IMR-90 (cell line): ENCODE results near the gene AGXT. TPM values are rescaled to one million over a fixed set of nuclear protein-coding genes. Genes with fewer than 3 reads are reported as not detected.
A peak's percentile ranks its signal among the peaks of the same experiment; 100 is the strongest.

Experiments
- ATAC-seq: fragments of 200-7000 bp; cut with Tn5 transposase; 2 replicates; pipeline ENCODE4 v1.9.1; 2020; ENCODE audit warnings: low read depth, mild to moderate bottlenecking, moderate library complexity
- BruUV-seq: library from RNA; stranded (reverse); fragments of 400-500 nt; replicated peaks from 2 replicates; lab custom pipeline; 2021; lab: Mats Ljungman, UMichigan
- CTCF ChIA-PET: fragments of 300-600 bp; formaldehyde crosslinking; extraction: SDS; loops from one replicate; lab custom pipeline; 2021; ENCODE audit warnings: antibody characterized with exemption; lab: Yijun Ruan, JAX
- POLR2A ChIA-PET: fragments of 300-600 bp; sonication (Branson Sonifier 250); formaldehyde crosslinking; loops from one replicate; lab custom pipeline; 2022; ENCODE audit warnings: antibody characterized with exemption; ENCODE audit not compliant: unreplicated experiment; lab: Charles Lee
- DNase-seq: peaks from one replicate; pipeline ENCODE4 v3.0.0; 2013
- H2AFZ ChIP-seq: replicated peaks from 2 replicates; pipeline ENCODE3; 2013; ENCODE audit warnings: low read length, mild to moderate bottlenecking; ENCODE audit not compliant: poor library complexity
- H2AK5ac ChIP-seq: 2 replicates; pipeline ENCODE4 v1.6.1; 2013; ENCODE audit warnings: low read depth, low read length, inconsistent platforms
- H2AK9ac ChIP-seq: replicated peaks from 2 replicates; pipeline ENCODE3; 2013; ENCODE audit warnings: mild to moderate bottlenecking, low read depth, low read length, moderate library complexity; ENCODE audit not compliant: poor library complexity
- H2BK120ac ChIP-seq: 2 replicates; pipeline ENCODE4 v1.6.1; 2013; ENCODE audit warnings: low read depth, low read length, inconsistent platforms
- H2BK15ac ChIP-seq: 3 replicates; pipeline ENCODE4 v1.6.1; 2013; ENCODE audit warnings: low read depth, low read length, inconsistent platforms
- H2BK20ac ChIP-seq: 2 replicates; pipeline ENCODE4 v1.6.1; 2013; ENCODE audit warnings: low read depth, mild to moderate bottlenecking, inconsistent platforms, low read length, moderate library complexity
- H2BK5ac ChIP-seq: 2 replicates; pipeline ENCODE4 v1.6.1; 2013; ENCODE audit warnings: mild to moderate bottlenecking, low read depth, low read length, inconsistent platforms; ENCODE audit not compliant: poor library complexity, severe bottlenecking
- H3K14ac ChIP-seq: replicated peaks from 2 replicates; pipeline ENCODE4 v1.6.1; 2013; ENCODE audit warnings: low read depth, low read length, inconsistent platforms
- H3K18ac ChIP-seq: 2 replicates; pipeline ENCODE4 v1.6.1; 2013; ENCODE audit warnings: low read depth, low read length, control low read depth
- H3K23ac ChIP-seq: 2 replicates; pipeline ENCODE4 v1.6.1; 2013; ENCODE audit warnings: low read depth, low read length, inconsistent platforms
- H3K27ac ChIP-seq: 2 replicates; pipeline ENCODE4 v1.5.1; 2013; ENCODE audit warnings: mild to moderate bottlenecking, control low read depth, low read length; ENCODE audit not compliant: insufficient read depth
- H3K27me3 ChIP-seq: 2 replicates; pipeline ENCODE4 v1.6.1; 2013; ENCODE audit warnings: low read length; ENCODE audit not compliant: control insufficient read depth, insufficient read depth
- H3K36me3 ChIP-seq: 2 replicates; pipeline ENCODE4 v1.6.1; 2013; ENCODE audit warnings: low read length, mixed read lengths; ENCODE audit not compliant: control insufficient read depth, insufficient read depth
- H3K4ac ChIP-seq: 2 replicates; pipeline ENCODE4 v1.6.1; 2013; ENCODE audit warnings: low read depth, low read length, inconsistent platforms
- H3K4me1 ChIP-seq: 2 replicates; pipeline ENCODE4 v1.6.1; 2013; ENCODE audit warnings: low read length, mixed read lengths; ENCODE audit not compliant: control insufficient read depth, insufficient read depth
- H3K4me2 ChIP-seq: 2 replicates; pipeline ENCODE4 v1.6.1; 2013; ENCODE audit warnings: low read depth, mild to moderate bottlenecking, control low read depth, low read length, moderate library complexity
- H3K4me3 ChIP-seq: 2 replicates; pipeline ENCODE4 v1.5.1; 2013; ENCODE audit warnings: low read depth, mild to moderate bottlenecking, control low read depth, low read length, moderate library complexity; ENCODE audit not compliant: insufficient read depth
- H3K56ac ChIP-seq: 2 replicates; pipeline ENCODE4 v1.6.1; 2013; ENCODE audit warnings: low read length, inconsistent platforms; ENCODE audit not compliant: insufficient read depth; ENCODE audit errors: extremely low read depth
- H3K79me1 ChIP-seq, 2 experiments: 2 replicates each; pipeline ENCODE4 v1.6.1; 2013; ENCODE audit warnings: low read length in 2 of 2, inconsistent platforms in 1 of 2, low read depth in 1 of 2
- H3K9ac ChIP-seq: 2 replicates; pipeline ENCODE4 v1.6.1; 2013; ENCODE audit warnings: low read depth, low read length, control low read depth
- H3K9me1 ChIP-seq: 2 replicates; pipeline ENCODE4 v1.6.1; 2013; ENCODE audit warnings: low read length, inconsistent platforms; ENCODE audit not compliant: insufficient read depth
- H3K9me3 ChIP-seq: 2 replicates; pipeline ENCODE4 v1.6.1; 2013; ENCODE audit warnings: low read length; ENCODE audit not compliant: control insufficient read depth, insufficient read depth
- H4K20me1 ChIP-seq: 2 replicates; pipeline ENCODE4 v1.6.1; 2013; ENCODE audit warnings: low read length, inconsistent platforms; ENCODE audit not compliant: insufficient read depth
- H4K5ac ChIP-seq: 2 replicates; pipeline ENCODE4 v1.6.1; 2013; ENCODE audit warnings: mild to moderate bottlenecking, low read depth, low read length, control low read depth
- H4K8ac ChIP-seq, 2 experiments: 2 replicates each; pipeline ENCODE4 v1.6.1; 2013; ENCODE audit warnings: low read depth in 2 of 2, low read length in 2 of 2, control low read depth in 1 of 2, inconsistent platforms in 1 of 2
- H4K91ac ChIP-seq: 2 replicates; pipeline ENCODE4 v1.6.1; 2013; ENCODE audit warnings: low read depth, low read length, inconsistent platforms; ENCODE audit not compliant: insufficient read depth
- BHLHE40 ChIP-seq: fragments of 150-350 bp; IDR thresholded peaks from 2 replicates; pipeline ENCODE4 v1.6.1; 2016; ENCODE audit warnings: mild to moderate bottlenecking, low read depth, low read length
- CHD1 ChIP-seq: IDR thresholded peaks from 2 replicates; pipeline ENCODE4 v1.6.1; 2012; ENCODE audit warnings: low read depth, low read length, improper control_type of control experiment
- CTCF ChIP-seq: conservative IDR thresholded peaks from 2 replicates; pipeline ENCODE4 v1.5.1; 2012; ENCODE audit warnings: mild to moderate bottlenecking, low read depth, low read length, improper control_type of control experiment
- ELK1 ChIP-seq: fragments of 150-350 bp; IDR thresholded peaks from 2 replicates; pipeline ENCODE4 v1.6.1; 2016; ENCODE audit warnings: low read depth, mild to moderate bottlenecking, low read length, moderate library complexity, borderline replicate concordance
- MAZ ChIP-seq: IDR thresholded peaks from 2 replicates; pipeline ENCODE4 v1.6.1; 2012; ENCODE audit warnings: low read depth, mild to moderate bottlenecking, low read length, improper control_type of control experiment, moderate library complexity, borderline replicate concordance
- NFE2L2 ChIP-seq: fragments of 150-350 bp; IDR thresholded peaks from 2 replicates; pipeline ENCODE4 v1.6.1; 2016; ENCODE audit warnings: low read depth, mild to moderate bottlenecking, low read length
- RFX5 ChIP-seq: IDR thresholded peaks from 2 replicates; pipeline ENCODE4 v1.8.0; 2012; ENCODE audit warnings: low read depth, mild to moderate bottlenecking, low read length, moderate library complexity
- SMC3 ChIP-seq: fragments of 150-350 bp; IDR thresholded peaks from 2 replicates; pipeline ENCODE4 v1.6.1; 2016; ENCODE audit warnings: low read depth, mild to moderate bottlenecking, antibody characterized with exemption, low read length, moderate library complexity
- USF2 ChIP-seq: fragments of 150-350 bp; IDR thresholded peaks from 2 replicates; pipeline ENCODE4 v1.6.1; 2017; ENCODE audit warnings: mild to moderate bottlenecking, antibody characterized with exemption, low read length, low read depth
- WGBS, 2 experiments: methylation state at CpG; one replicate each; pipeline versions ENCODE4 v1.1.5 to v1.1.7; 2013; ENCODE audit warnings: missing lambda C conversion rate in 2 of 2; ENCODE audit not compliant: insufficient read length in 1 of 2; ENCODE audit errors: extremely low coverage in 2 of 2; 5-methylcytosine and 5-hydroxymethylcytosine counted together
- dilution Hi-C: fragments of 300-500 bp; cut with HindIII; formaldehyde crosslinking; loops from one replicate; pipeline ENCODE4 v1.14.3; 2018; ENCODE audit warnings: low sequenced_read_pairs; ENCODE audit not compliant: unreplicated experiment
- in situ Hi-C: fragments of 300-500 bp; cut with MboI; formaldehyde crosslinking; loops from 3 replicates; pipeline ENCODE4 v1.14.3; 2019; ENCODE audit warnings: low sequenced_read_pairs, inconsistent platforms, mixed read lengths
- intact Hi-C: fragments of 100-400 bp; cut with micrococcal nuclease; formaldehyde crosslinking; loops from 2 replicates; pipeline ENCODE4 v1.10.0; 2022
- polyA plus RNA-seq, 3 experiments: library from polyadenylated mRNA; depleted of rRNA; stranded (reverse); fragments of >200 nt; gene quantifications; 2 replicates each; pipeline ENCODE4 v1.2.3, GENCODE V29; 2012; ENCODE audit warnings: low replicate concordance in 1 of 3
- total RNA-seq: library from RNA; depleted of rRNA; stranded (reverse); fragments of >200 nt; gene quantifications from 2 replicates; pipeline ENCODE4 v1.2.3, GENCODE V29; 2012

The AGXT gene
- total and polyA plus RNA-seq, 2 of the 4 experiments (the other 2 are of a cell fraction) = not detected

GRCh38 chr2:240873098-240873788 is 4.6 kb downstream of the AGXT start (continued):
- no peak for TF ChIP-seq ELK1

- H2BK20ac ChIP-seq = no peak overlapping the region
- H2AFZ ChIP-seq = no peak overlapping the region
- H2BK5ac ChIP-seq = no peak overlapping the region
- BruUV-seq = no TSS peak
- H3K18ac ChIP-seq = no peak overlapping the region
- no peaks in the 10 kb centered on the region for H3K4me1 ChIP-seq
- H2AK5ac ChIP-seq = no peak overlapping the region
- in situ Hi-C loops (loop anchor here (25.0 kb wide), 1 partner anchor 788 kb away; no protein-coding TSS in a partner anchor), intact Hi-C loops (no loop called here), dilution Hi-C loops (no loop called here)
- no peak overlapping the region for H2AK9ac ChIP-seq
- no peak overlapping the region for H2BK15ac ChIP-seq
- H4K91ac ChIP-seq = no peak overlapping the region
- H4K5ac ChIP-seq = no peak overlapping the region
- CTCF ChIA-PET = no interaction called here
- H4K8ac ChIP-seq = no peak overlapping the region
- H3K23ac ChIP-seq = no peak overlapping the region
- H3K79me1 ChIP-seq = no peaks in the 10 kb centered on the region
- H4K20me1 ChIP-seq = no peaks in the 10 kb centered on the region
- H3K4ac ChIP-seq = no peak overlapping the region
- H3K36me3 ChIP-seq = no peaks in the 10 kb centered on the region
- DNase-seq = peak; percentile 8
- WGBS, 2 experiments = 69% methylated on average over 11 of the region's 33 CpGs; no CpG with 5 or more reads in 1 of the 2 experiments
- no peak overlapping the region for H2BK120ac ChIP-seq
- no peaks in the 10 kb centered on the region for H3K9me1 ChIP-seq
- peaks cover 28% of the 10 kb centered on the region; the same call in 1 of the 2 replicates for H3K27me3 ChIP-seq
- no peak overlapping the region for H3K4me3 ChIP-seq
- H3K9me3 ChIP-seq = no peaks in the 10 kb centered on the region
- H3K14ac ChIP-seq = no peak overlapping the region
- POLR2A ChIA-PET = no interaction called here
- H3K9ac ChIP-seq = no peak overlapping the region
- no peak overlapping the region for H3K4me2 ChIP-seq
- no peak overlapping the region for H3K56ac ChIP-seq
- ATAC-seq = peak; percentile 38
- no peak overlapping the region for H3K27ac ChIP-seq
- no peak for TF ChIP-seq BHLHE40
- TF ChIP-seq CHD1 = no peak
- TF ChIP-seq RFX5 = no peak
- TF ChIP-seq MAZ = no peak
- TF ChIP-seq SMC3 = no peak
- TF ChIP-seq USF2 = no peak
- no peak for TF ChIP-seq NFE2L2
- TF ChIP-seq CTCF = no peak
Observed at GRCh38 chr2:240873805-240874714, 5.4 kb downstream of the AGXT start.
